ENCODE results near the gene EVA1A.

The EVA1A gene

GRCh38 chr2:75560768-75561565 lies at the start of gene EVA1A:
TSS of gene EVA1A (minus strand) at chr2:75560939. CDS start at chr2:75518140, 42,799 bp downstream.
- DNase-seq: peak in 1 of 2 experiments; percentile 1

- DNase-seq: no peak
These were observed 49.3 kb upstream of the EVA1A start for GRCh38 chr2:75609937-75610508.

GRCh38 chr2:75609334-75609689 lies 48.6 kb upstream of the EVA1A start:
- DNase-seq: no peak

GRCh38 chr2:75608684-75609333 lies 48.1 kb upstream of the EVA1A start:
- peak; percentile 21 to 41 for DNase-seq

GRCh38 chr2:75607988-75608683 lies 47.4 kb upstream of the EVA1A start:
- no peak for DNase-seq

GRCh38 chr2:75607400-75607798 lies 46.7 kb upstream of the EVA1A start:
- DNase-seq: no peak

- DNase-seq: no peak
These were observed 46.1 kb upstream of the EVA1A start for GRCh38 chr2:75606761-75607399.

GRCh38 chr2:75605770-75606529 lies 45.2 kb upstream of the EVA1A start:
- no peak for DNase-seq

GRCh38 chr2:75604484-75604883 lies 43.7 kb upstream of the EVA1A start:
- no peak for DNase-seq

GRCh38 chr2:75603477-75603876 lies 42.7 kb upstream of the EVA1A start:
- DNase-seq: no peak

GRCh38 chr2:75602724-75603342 lies 42.1 kb upstream of the EVA1A start:
- DNase-seq: no peak

GRCh38 chr2:75600461-75601011 lies 39.8 kb upstream of the EVA1A start:
- DNase-seq: no peak

- no peak for DNase-seq
These were observed 37.9 kb upstream of the EVA1A start for GRCh38 chr2:75598589-75599155.

- no peak for DNase-seq
These were observed 37.2 kb upstream of the EVA1A start for GRCh38 chr2:75597949-75598348.

- DNase-seq: no peak
These were observed 36.0 kb upstream of the EVA1A start for GRCh38 chr2:75596784-75597183.

GRCh38 chr2:75595541-75596395 lies 35.0 kb upstream of the EVA1A start:
- DNase-seq: no peak

GRCh38 chr2:75594596-75594995 lies 33.9 kb upstream of the EVA1A start:
- no peak for DNase-seq

- no peak for DNase-seq
These were observed 32.1 kb upstream of the EVA1A start for GRCh38 chr2:75592888-75593287.

- DNase-seq: no peak
These were observed 31.3 kb upstream of the EVA1A start for GRCh38 chr2:75592030-75592429.
